Memory B cell (primary cell): Measurements from ENCODE around the gene MPL.

Experiments
- ATAC-seq: fragments of 150-1000 bp; cut with Tn5 transposase; 2 replicates; pipeline ENCODE4 v1.10.0; 2021; ENCODE audit warnings: low read depth, mild to moderate bottlenecking, moderate library complexity
- DNase-seq, 2 donors: peaks; one replicate each; pipeline ENCODE4 v3.0.0; 2022; ENCODE audit warnings: low spot score in 2 of 2
- H3K27ac Mint-ChIP-seq: one replicate; pipeline ENCODE4 v1.8.0; 2022; ENCODE audit warnings: mild to moderate bottlenecking, moderate library complexity, mixed read lengths
- H3K27me3 Mint-ChIP-seq: one replicate; pipeline ENCODE4 v1.8.0; 2022; ENCODE audit warnings: mixed read lengths
- H3K36me3 Mint-ChIP-seq: one replicate; pipeline ENCODE4 v1.8.0; 2022; ENCODE audit warnings: mild to moderate bottlenecking, mixed read lengths
- H3K4me1 Mint-ChIP-seq: one replicate; pipeline ENCODE4 v1.8.0; 2022; ENCODE audit warnings: mixed read lengths
- H3K4me3 Mint-ChIP-seq: one replicate; pipeline ENCODE4 v1.8.0; 2022; ENCODE audit warnings: mild to moderate bottlenecking, moderate library complexity, mixed read lengths
- H3K9me3 Mint-ChIP-seq: one replicate; pipeline ENCODE4 v1.8.0; 2022; ENCODE audit warnings: mixed read lengths

MPL gene

DNA sequence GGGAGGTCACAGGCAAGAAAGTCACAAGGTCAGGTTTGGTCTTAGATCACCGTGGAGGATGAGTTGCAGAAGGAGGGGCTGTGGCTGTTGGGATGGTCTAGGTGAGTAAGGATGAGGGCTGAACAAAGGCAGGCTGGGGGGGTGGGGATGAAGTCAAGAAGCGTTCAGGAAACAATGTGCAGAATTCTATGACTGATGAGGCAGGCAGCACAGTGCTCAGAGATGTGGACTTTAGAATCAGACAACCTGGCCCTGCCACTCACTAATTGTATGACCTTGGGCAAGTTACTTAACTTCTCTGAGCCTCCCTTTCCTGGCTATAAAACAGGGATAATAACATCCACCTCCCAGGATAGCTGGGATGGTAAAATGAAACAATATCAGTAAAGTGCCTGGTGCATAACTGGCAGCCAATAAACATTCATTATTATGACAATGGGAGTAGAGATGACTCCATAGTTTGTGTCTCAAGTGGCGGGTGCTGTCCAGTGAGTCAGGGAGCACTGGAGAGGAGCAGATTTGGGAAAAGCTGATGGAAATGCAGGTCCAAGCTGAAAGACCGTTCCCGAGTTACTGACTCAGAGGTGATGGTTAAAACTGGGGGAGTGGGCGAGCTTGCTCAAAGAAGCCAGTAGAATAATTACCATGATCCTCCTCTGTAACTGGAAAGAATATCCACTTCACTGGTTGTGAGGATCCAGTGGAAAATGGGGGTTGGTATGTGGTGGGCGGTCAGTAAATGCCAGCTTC, 34.7 kb upstream of the MPL start:
- Mint-ChIP-seq H3K4me3 (no peak overlapping the region), H3K4me1 (peaks cover 6% of the 10 kb centered on the region), H3K27ac (no peak overlapping the region), H3K36me3 (no peaks in the 10 kb centered on the region), H3K27me3 (peaks cover 25% of the 10 kb centered on the region), H3K9me3 (no peaks in the 10 kb centered on the region)
- ATAC-seq (no peak), DNase-seq (no peak)

DNA sequence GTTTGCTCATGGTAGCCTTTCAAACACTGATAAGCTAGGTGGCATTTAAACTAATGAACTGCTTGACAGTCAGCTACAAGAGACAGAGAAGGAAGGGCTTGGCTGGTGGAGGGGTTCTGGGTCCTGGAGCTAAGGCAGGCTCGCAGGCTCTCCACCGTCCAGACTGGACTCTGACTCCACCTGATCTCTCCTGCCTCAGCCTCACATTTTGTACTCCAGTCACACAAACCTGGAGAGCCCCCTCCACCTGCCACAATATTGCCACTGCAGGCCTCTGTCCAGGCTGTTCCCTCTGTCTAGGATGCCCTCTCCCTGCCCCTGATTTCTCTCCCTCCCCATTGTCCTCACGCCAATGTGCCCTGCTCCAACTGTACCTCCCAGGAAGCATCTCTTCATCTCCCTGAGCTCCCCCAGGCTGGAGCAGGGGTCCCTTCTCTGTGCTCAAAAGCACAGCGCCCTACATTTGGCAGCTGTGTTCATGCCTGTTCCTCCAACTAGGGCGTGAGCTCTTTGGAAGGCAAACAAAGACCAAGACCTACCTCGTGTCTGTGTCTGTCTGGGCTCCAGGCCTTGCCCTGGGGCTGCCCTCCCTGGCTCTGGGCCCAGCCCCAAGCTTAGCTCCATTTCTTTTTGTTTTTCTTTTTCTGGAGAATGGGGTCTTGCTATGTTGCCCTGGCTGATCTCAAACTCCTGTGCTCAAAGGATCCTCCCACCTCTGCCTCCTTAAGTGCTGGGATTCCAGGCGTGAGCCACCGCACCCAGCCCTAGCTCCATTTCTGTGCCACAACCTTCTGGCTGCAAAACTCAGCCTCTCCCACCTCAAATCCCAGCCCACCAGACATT, 33.9 kb upstream of the MPL start:
- no peaks in the 10 kb centered on the region for H3K9me3 Mint-ChIP-seq
- H3K4me3 Mint-ChIP-seq: no peak overlapping the region
- H3K27ac Mint-ChIP-seq: no peak overlapping the region

DNA sequence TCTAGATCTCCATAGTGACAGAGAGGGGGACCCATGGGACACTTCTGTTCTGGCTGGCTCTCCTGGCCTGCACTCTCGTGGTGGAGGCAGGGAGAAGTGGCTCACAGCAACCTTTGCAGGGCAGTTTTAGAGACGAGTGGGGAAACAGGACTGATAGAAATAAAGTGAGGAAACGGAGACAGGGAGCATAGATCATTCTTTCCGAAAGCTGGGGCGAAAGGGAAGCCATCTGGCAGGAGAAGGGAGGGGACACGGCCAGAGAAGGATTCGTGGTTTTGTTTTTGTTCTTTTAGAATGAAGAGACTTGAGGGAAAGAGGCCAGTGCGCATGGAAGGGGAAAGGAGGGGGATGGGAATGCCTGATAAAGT, 33.3 kb upstream of the MPL start:
- no peaks in the 10 kb centered on the region for H3K9me3 Mint-ChIP-seq
- H3K27ac Mint-ChIP-seq: no peak overlapping the region
- no peaks in the 10 kb centered on the region for H3K36me3 Mint-ChIP-seq
- H3K4me1 Mint-ChIP-seq: peaks cover 6% of the 10 kb centered on the region
- ATAC-seq (no peak), DNase-seq (no peak)
- peaks cover 28% of the 10 kb centered on the region for H3K27me3 Mint-ChIP-seq
- H3K4me3 Mint-ChIP-seq: no peak overlapping the region

More for the DNA sequence above, 33.9 kb upstream of the MPL start:
- Mint-ChIP-seq H3K4me1 (peaks cover 6% of the 10 kb centered on the region), H3K27me3 (peaks cover 28% of the 10 kb centered on the region), H3K36me3 (no peaks in the 10 kb centered on the region)
- no peak for ATAC-seq
- DNase-seq: no peak

DNA sequence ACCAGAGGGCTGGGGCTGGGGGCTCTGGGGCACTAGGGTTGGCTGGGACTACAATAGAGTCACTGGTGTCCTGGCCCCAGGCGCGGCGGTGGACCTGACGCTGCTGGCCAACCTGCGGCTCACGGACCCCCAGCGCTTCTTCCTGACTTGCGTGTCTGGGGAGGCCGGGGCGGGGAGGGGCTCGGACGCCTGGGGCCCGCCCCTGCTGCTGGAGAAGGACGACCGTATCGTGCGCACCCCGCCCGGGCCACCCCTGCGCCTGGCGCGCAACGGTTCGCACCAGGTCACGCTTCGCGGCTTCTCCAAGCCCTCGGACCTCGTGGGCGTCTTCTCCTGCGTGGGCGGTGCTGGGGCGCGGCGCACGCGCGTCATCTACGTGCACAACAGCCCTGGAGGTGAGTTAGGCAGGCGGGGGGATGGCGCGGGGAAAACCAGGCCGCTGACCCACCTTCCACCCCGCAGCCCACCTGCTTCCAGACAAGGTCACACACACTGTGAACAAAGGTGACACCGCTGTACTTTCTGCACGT, 32.8 kb upstream of the MPL start:
- Mint-ChIP-seq H3K36me3 (no peaks in the 10 kb centered on the region), H3K27me3 (peaks cover 28% of the 10 kb centered on the region)

GRCh38 chr1:43305461-43305860, 32.2 kb upstream of the MPL start:
- ATAC-seq (no peak), DNase-seq (no peak)
- H3K4me1 Mint-ChIP-seq: peaks cover 6% of the 10 kb centered on the region
- H3K4me3 Mint-ChIP-seq: no peak overlapping the region
- H3K36me3 Mint-ChIP-seq: no peaks in the 10 kb centered on the region
- H3K9me3 Mint-ChIP-seq: no peaks in the 10 kb centered on the region
- H3K27ac Mint-ChIP-seq: no peak overlapping the region
- peaks cover 32% of the 10 kb centered on the region for H3K27me3 Mint-ChIP-seq

More for the DNA sequence above, 32.8 kb upstream of the MPL start:
- Mint-ChIP-seq H3K4me1 (peaks cover 6% of the 10 kb centered on the region), H3K4me3 (no peak overlapping the region), H3K9me3 (no peaks in the 10 kb centered on the region), H3K27ac (no peak overlapping the region)
- DNase-seq (no peak), ATAC-seq (no peak)

- no peaks in the 10 kb centered on the region for H3K36me3 Mint-ChIP-seq
- H3K27ac Mint-ChIP-seq: no peak overlapping the region
- H3K9me3 Mint-ChIP-seq: no peaks in the 10 kb centered on the region
Observed at GRCh38 chr1:43305926-43306687, 31.5 kb upstream of the MPL start.

DNA sequence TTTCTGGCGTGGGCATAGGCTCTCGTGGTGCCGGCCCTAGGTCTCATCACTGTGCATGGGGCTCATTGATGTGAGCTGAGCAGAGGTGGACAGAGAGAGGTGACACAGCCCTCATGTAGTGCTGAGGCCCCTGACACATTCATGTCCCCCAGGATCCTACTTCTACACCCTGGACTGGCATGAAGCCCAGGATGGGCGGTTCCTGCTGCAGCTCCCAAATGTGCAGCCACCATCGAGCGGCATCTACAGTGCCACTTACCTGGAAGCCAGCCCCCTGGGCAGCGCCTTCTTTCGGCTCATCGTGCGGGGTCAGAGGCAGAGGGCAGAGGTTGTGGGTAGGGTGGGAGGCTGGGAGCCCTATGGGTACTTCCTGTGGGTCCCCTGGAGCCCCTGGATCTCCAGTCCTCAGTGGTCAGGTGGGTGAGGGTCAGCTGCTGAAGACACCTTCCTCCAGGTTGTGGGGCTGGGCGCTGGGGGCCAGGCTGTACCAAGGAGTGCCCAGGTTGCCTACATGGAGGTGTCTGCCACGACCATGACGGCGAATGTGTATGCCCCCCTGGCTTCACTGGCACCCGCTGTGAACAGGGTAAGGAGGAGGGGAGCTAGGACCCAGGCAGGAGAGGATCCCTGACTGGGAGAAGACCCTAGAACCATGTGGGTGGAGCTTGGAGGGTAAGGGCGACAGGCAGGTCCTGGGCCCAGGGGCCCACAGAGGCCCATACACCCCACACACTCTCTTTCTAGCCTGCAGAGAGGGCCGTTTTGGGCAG, 30.7 kb upstream of the MPL start:
- Mint-ChIP-seq H3K4me1 (peaks cover 6% of the 10 kb centered on the region), H3K36me3 (no peaks in the 10 kb centered on the region), H3K27me3 (peaks cover 32% of the 10 kb centered on the region), H3K27ac (no peak overlapping the region), H3K9me3 (no peaks in the 10 kb centered on the region), H3K4me3 (no peak overlapping the region)
- no peak for DNase-seq
- no peak for ATAC-seq

More at GRCh38 chr1:43305926-43306687, 31.5 kb upstream of the MPL start:
- no peak for ATAC-seq
- H3K27me3 Mint-ChIP-seq: peaks cover 32% of the 10 kb centered on the region
- H3K4me3 Mint-ChIP-seq: no peak overlapping the region
- peaks cover 6% of the 10 kb centered on the region for H3K4me1 Mint-ChIP-seq
- no peak for DNase-seq

DNA sequence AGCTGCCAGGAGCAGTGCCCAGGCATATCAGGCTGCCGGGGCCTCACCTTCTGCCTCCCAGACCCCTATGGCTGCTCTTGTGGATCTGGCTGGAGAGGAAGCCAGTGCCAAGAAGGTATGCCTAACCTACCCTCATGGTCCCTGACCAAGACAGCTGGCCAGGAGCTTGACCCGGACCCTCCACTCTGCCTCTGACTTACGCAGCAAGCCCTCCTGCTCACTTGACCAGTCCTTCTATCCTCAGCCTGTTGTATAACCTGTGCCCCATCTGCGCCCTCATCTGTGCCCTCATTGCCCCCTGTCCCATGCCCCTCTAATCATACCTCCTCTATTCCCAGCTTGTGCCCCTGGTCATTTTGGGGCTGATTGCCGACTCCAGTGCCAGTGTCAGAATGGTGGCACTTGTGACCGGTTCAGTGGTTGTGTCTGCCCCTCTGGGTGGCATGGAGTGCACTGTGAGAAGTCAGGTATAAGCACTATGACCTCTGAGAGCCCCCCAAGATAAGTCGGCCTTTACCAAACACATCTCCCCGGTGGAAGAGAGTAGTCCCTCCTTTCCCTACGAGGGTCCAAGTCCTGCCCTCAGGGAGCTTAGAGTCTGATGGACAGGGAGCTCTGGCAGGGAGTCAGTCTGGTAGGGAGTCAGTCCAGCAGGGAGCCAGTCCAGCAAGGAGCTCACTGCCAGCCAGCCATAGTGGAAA, 30.0 kb upstream of the MPL start:
- peaks cover 2% of the 10 kb centered on the region for H3K36me3 Mint-ChIP-seq
- ATAC-seq: no peak

GRCh38 chr1:43308635-43309404, 28.8 kb upstream of the MPL start:
- peaks cover 2% of the 10 kb centered on the region for H3K36me3 Mint-ChIP-seq
- H3K27ac Mint-ChIP-seq: no peak overlapping the region
- ATAC-seq: no peak
- peaks cover 6% of the 10 kb centered on the region for H3K4me1 Mint-ChIP-seq
- H3K9me3 Mint-ChIP-seq: no peaks in the 10 kb centered on the region
- DNase-seq: no peak
- no peak overlapping the region for H3K4me3 Mint-ChIP-seq
- H3K27me3 Mint-ChIP-seq: peaks cover 29% of the 10 kb centered on the region

More for the DNA sequence above, 30.0 kb upstream of the MPL start:
- peaks cover 28% of the 10 kb centered on the region for H3K27me3 Mint-ChIP-seq
- peaks cover 6% of the 10 kb centered on the region for H3K4me1 Mint-ChIP-seq
- DNase-seq: no peak
- no peaks in the 10 kb centered on the region for H3K9me3 Mint-ChIP-seq
- no peak overlapping the region for H3K4me3 Mint-ChIP-seq
- no peak overlapping the region for H3K27ac Mint-ChIP-seq

- H3K36me3 Mint-ChIP-seq: peaks cover 2% of the 10 kb centered on the region
- H3K4me1 Mint-ChIP-seq: peaks cover 6% of the 10 kb centered on the region
- no peak for ATAC-seq
- no peak overlapping the region for H3K27ac Mint-ChIP-seq
- H3K4me3 Mint-ChIP-seq: no peak overlapping the region
- peaks cover 26% of the 10 kb centered on the region for H3K27me3 Mint-ChIP-seq
- DNase-seq: no peak
- H3K9me3 Mint-ChIP-seq: no peaks in the 10 kb centered on the region
Observed at GRCh38 chr1:43309405-43310025, 28.1 kb upstream of the MPL start.

- Mint-ChIP-seq H3K27ac (no peak overlapping the region), H3K27me3 (peaks cover 19% of the 10 kb centered on the region), H3K9me3 (no peaks in the 10 kb centered on the region), H3K4me3 (no peak overlapping the region), H3K4me1 (no peaks in the 10 kb centered on the region), H3K36me3 (peaks cover 2% of the 10 kb centered on the region)
- ATAC-seq: no peak
- DNase-seq: no peak
Observed at GRCh38 chr1:43311521-43311920, 26.1 kb upstream of the MPL start.

DNA sequence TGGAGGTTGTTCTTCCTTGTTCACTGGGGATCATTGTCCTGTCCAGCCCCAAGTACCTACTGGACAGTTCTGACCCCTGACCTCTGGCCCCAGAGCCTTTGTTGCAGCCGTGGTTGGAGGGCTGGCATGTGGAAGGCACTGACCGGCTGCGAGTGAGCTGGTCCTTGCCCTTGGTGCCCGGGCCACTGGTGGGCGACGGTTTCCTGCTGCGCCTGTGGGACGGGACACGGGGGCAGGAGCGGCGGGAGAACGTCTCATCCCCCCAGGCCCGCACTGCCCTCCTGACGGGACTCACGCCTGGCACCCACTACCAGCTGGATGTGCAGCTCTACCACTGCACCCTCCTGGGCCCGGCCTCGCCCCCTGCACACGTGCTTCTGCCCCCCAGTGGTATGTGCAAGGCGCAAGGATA, 25.4 kb upstream of the MPL start:
- H3K36me3 Mint-ChIP-seq: peaks cover 2% of the 10 kb centered on the region
- DNase-seq: no peak
- ATAC-seq: no peak
- H3K9me3 Mint-ChIP-seq: no peaks in the 10 kb centered on the region
- H3K27me3 Mint-ChIP-seq: peaks cover 19% of the 10 kb centered on the region
- no peak overlapping the region for H3K27ac Mint-ChIP-seq
- H3K4me3 Mint-ChIP-seq: no peak overlapping the region
- H3K4me1 Mint-ChIP-seq: no peaks in the 10 kb centered on the region
